Stimulated activated CD8-positive, alpha-beta memory T cell treated with anti-CD3 and anti-CD28 coated beads, Interleukin-12 subunit alpha, Interleukin-12 subunit beta, amount 100 ng/mL, for 24 hours (primary cell): ENCODE results near the gene FOLR2.
"Not testable (repeated sequence)": the region's sequence is repeated elsewhere in the genome, so short reads cannot be mapped to it uniquely, and the experiment has no call there.

Experiments used
- DNase-seq: peaks from one replicate; pipeline ENCODE4 v3.0.0-alpha.2; 2020; ENCODE audit errors: extremely low read depth

The FOLR2 gene

DNA sequence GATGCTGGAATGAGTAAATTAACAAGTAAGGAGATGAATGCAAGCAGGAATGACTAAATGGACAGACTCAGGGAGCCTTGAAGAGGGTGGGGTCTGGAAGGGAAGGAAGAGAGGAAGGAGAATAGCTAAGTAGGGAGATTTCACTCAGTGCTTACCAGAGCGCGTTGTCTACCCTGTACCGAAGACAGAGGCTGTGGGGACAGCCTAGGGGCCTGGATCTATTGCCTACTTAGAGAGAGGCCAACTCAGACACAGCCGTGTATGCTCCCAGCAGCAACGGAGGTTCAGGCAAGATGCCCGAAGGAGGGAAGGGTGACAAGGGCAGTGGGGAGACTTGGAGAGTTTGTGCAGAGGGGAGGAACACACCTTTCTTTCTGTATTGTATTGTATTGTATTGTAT is at the start of gene FOLR2:
Gene FOLR2, plus strand, starts transcription at position 157 of the 400 bp plus-strand sequence. CDS start 1,791 bp downstream, outside the sequence.
- DNase-seq: no peak

DNA sequence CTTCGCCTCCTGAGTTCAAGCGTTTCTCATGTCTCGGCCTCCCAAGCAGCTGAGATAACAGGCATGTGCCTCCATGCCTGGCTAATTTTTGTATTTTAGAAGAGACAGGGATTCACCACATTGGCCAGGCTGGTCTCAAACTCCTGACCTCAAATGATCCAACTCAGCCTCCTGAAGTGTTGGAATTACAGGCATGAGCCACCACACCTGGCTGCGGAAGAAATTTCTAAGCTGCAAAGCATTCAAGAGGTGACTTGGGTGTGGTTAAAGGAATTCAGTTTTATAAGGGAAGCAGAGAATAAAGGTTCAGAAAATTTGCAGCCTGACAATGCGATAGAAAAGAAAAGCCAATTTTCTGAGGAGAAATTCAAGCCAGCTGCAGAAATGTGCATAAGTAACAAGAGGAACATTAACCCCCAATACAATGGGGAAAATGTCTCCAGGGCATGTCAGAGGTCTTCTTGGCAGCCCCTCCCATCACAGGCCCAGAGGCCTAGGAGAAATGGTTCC is 47.5 kb upstream of the FOLR2 start:
- DNase-seq: not testable (repeated sequence)

DNA sequence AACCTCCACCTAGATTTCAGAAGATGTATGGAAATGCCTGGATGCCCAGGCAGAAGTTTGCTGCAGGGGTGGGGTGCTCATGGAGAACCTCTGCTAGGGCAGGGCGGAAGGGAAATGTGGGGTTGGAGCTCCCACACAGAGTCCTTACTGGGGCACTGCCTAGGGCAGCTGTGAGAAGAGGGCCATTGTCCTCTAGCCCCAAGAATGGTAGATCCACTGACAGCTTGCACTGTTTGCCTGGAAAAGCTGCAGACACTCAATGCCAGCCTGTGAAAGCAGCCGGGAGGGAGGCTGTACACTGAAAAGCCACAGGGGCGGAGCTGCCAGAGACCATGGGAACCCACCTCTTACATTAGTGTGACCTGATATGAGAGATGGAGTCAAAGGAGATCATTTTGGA is 46.8 kb upstream of the FOLR2 start:
- not testable (repeated sequence) for DNase-seq

DNA sequence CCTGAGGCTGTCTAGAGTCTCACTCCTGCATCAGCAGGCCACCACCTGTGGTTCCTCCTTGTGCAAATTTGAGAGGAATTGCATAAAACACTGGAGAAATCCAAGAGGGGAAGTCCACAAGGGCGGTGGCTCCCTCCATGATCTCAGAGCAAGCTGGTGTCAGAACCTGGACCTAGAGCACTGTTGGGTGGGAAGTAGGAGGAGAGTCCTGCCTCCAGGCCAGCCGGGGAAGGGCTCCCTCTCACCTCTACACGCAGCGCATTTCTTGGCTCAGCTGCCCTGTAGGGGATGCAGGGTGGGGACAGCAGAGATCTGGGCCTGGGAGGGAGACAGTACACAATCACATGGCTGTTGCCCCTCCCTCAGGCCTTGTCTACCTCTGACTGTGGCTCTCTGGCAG is 44.6 kb upstream of the FOLR2 start:
- DNase-seq: not testable (repeated sequence)

DNA sequence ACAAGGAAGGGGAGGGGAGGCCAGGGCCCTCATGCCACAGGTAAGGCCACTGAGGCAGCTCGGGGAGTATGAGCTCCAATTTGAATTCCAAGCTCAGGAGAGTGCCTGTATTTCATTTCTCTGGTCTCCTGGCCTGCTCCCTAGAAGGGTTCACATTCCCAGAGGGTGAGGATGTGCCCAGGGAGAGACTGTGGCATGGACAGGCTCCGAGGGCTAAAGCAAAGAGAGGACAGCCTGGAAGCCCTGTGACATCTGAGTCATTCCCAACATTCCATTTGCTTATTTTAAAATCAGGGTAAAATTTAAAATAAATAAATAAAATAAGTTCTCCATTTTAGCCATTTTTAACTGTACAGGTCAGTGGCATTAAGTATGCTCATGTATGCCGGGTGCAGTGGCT is 43.3 kb upstream of the FOLR2 start:
- DNase-seq: no peak

DNA sequence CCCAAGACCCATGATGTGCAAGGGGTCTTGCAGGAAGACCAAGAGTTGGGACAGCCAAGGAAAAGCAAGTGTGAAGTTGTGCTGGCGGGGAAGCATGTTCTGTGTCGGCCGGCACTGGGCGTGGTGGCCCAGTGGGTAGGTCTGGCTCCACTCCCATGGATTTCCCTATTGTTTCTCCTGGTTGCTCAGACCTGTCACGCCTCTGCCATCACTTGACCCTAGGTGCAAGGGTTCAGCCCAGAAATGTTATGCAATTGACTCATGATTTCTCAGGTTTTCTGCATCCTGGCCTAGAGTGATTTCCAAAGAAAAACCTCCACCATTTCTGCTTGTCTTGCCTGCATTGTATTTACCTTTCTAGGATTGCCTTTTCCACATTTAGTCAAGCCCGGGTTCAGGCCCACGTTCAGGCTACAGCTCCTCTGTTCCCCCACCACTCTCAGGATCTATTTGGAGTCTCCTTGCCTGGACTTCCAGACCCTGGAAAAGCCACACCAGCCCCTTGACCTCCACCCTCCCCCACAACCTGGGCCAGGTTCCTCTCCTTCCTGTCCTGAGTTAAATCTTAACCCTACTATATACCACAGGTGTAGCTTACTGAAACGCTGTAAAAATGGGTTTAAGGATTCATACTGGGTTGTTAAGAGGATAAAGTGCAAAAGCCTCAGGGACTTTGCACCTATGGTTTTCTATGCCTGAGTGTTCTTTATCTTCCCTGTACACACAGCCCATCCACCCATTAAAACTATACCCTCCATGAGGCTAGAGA is 42.1 kb upstream of the FOLR2 start:
- no peak for DNase-seq

DNA sequence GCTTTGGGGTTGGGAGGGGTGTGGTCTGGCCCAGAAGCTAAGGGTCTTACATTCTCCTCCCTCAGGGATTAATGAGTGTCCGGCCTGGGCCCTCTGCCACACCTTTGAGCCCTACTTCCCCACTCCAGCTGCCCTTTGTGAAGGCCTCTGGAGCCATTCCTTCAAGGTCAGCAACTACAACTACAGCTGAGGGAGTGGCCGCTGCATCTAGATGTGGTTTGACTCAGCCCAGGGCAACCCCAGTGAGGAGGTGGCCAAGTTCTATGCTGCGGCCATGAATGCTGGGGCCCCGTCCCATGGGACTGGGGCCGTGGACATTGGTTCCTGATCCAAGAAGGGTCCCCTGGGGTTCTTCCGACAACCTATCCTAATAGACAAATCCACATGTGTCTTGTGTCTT is 38.9 kb upstream of the FOLR2 start:
- no peak for DNase-seq

DNA sequence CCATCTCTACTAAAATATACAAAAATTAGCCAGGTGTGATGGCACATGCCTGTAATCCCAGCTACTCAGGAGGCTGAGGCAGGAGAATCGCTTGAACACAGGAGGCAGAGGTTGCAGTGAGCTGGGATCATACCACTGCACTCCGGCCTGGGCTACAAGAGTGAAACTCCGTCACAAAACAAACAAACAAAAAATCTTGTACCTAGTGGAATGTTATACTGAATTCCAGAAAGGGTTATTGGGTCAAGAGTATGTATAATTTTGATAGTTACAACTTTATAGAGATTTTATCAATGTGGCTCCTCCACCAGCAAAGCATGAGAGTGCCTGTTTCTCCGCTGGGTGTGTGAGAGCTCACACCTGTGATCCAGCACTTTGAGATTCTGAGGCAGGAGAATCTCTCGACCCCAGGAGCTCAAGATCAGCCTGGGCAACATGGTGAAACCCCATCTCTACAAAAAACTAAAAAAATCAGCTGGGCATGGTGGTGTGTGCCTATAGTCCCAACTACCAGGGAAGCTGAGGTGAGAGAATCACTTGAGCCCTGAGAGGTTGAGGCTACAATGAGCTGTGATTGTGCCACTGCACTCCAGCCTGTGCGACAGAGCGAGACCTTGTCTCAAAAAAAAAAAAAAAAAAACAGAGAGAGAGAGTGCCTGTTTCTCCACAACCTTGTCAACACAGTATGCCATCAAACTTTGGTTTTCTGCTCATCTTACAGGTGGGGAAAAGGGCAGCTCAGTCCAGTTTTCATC is 37.4 kb upstream of the FOLR2 start:
- DNase-seq: no peak

DNA sequence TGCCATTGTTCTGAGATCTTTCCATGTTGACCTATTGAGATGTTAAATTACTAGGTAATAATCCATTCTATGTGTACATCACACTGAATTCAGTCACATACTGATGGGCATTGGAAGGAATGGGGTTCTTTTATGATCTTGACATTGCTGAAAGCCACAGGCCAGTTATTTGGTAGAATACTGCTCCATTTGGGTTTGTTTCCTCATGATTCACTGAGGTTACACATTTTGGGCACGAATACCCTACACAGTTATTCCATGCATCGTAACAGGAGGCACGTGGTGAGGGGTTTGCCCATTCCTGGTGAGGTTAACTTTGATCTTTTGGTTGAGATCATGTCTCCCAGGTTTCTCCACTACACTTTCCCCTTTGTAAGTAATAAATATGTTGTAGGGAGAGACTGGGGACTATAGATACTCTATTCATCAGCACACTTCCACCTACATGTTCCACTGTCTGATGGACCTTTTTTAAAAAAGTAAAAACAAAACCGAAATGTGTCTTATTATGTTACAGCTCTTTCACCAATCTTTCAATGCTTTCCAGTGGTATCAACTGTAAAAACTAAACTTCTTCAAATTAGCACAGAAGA is 36.7 kb upstream of the FOLR2 start:
- no peak for DNase-seq

DNA sequence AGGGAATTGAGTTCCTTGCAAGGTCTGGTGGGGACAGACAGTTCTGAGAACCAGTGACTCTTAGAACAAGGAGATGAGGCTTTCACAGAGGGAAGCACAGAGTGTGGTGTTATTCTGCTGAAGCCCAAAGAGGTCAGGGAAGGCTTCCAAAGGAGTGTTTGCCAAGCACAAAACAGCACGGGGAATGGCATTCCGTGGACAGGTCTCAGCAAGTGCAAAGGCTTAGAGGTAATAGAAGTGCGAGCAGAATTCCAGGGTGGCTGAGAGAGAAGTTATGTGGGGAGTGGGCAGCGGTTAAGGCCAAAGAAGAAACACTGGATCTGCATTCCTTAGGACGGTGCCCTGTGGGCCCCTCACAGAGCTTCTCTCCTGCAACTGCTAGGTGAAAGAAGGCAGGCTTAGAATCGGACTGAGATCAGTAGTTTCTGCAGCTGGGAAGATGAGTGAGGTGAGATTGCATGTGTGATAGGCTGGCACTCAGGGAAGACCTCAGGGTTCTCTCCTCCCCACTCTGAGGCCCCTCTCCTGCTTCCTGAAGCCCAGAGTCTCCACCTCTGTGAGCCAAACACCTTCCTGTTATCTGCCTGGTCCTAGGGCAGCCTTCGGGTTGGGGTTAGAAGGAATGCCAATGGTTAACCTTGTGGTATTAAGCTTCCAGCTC is 35.6 kb upstream of the FOLR2 start:
- DNase-seq: not testable (repeated sequence)

DNA sequence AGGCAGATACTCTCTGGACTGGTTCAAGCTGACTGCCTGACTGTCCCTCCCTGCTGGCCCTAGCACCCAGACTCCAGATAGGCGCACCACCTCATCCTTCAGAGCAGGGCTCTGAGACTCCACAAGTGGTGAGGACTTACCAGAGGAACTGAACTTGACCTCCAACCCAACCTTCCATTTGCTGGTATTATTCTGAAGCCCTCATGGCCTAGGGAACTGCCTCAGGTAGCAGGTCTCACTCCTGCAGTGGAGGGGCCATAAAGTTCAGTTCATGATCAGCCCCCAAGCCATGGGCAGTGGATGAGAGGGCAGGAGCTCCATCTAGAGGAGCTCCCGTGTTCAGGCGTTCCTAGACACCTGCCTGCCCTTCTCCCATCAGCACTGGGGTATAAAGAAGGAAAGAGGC is 35.0 kb upstream of the FOLR2 start:
- not testable (repeated sequence) for DNase-seq

DNA sequence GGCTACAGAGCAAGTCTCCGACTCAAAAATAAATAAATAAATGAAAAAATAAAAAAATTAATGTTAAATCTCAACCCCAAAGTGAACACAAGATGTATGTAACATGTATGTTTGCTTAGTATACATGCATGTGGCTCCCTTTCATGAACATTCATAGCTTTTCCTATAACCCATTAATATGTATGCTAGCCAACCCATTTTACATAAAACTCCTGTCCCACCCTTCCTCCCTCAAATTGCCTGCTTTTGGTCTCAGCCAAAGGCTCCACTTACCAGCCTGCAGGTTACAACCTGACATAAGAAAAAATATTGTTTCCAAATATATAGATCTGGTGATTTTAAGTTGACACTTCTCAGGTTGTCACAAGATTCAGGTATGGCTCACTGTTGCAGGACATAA is 28.3 kb upstream of the FOLR2 start:
- no peak for DNase-seq

DNA sequence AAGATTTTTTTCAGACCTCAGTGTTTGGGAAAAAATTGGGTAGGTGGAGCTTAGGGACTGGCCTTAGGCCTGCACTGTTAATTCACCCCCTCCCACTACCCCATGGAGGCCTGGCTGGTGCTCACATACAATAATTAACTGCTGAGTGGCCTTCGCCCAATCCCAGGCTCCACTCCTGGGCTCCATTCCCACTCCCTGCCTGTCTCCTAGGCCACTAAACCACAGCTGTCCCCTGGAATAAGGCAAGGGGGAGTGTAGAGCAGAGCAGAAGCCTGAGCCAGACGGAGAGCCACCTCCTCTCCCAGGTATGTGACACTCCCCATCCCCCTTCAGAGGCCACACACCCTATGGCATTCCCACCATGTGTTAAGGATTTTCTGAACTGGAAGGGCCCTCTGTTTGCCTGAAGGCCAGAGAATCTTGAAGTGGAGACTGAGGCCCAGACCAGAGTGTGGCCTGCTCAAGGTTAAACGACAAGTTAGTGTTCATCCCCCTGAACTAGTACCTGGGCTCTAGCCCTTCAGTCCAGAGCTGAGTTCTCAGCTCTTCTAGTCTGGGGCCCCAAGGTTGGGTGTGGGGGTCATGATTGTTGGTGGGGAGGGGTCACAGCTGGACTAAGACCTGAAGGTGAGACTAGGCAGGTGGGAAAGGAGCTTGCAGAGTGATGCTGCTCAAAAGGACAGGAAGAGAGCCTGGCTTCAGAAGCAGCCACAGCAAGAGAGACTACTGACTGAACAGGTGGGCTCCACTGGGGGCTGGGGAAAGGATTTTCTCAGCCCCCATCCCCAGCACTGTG is 26.9 kb upstream of the FOLR2 start:
- no peak for DNase-seq

DNA sequence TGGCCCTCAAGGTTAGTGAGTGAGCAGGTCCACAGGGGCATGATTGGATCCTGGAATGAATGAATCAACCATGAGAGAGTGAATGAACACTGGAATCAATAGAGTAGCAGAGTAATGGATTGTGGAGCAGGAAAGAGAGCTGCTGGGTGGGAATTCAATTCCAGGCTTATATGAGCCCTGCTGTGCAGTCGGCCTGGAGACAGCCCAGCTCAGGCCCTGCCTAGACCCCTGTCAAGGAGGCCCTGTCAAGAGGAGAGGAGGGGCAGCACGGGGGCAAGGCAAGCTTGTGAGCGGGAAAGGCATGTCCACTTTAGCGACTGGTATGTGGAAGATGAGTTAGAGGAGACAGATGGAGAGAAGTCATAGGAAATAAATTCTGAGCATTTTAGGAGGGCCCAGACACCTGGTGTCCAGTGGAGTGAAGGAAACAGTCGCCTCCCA is 25.9 kb upstream of the FOLR2 start:
- no peak for DNase-seq

DNA sequence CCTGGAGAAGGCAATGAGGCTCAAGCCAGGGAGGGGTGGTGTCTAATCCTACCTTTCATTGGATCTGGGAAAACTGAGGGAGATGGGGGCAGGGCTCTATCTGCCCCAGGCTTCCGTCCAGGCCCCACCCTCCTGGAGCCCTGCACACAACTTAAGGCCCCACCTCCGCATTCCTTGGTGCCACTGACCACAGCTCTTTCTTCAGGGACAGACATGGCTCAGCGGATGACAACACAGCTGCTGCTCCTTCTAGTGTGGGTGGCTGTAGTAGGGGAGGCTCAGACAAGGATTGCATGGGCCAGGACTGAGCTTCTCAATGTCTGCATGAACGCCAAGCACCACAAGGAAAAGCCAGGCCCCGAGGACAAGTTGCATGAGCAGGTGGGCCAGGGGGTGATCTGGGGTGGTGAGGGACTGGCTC is 24.6 kb upstream of the FOLR2 start, which contains the start of gene FOLR1:
Gene FOLR1, plus strand, starts transcription at position 180 of the 421 bp plus-strand sequence. Its CDS starts 34 bp downstream, at position 214.
- DNase-seq: no peak

DNA sequence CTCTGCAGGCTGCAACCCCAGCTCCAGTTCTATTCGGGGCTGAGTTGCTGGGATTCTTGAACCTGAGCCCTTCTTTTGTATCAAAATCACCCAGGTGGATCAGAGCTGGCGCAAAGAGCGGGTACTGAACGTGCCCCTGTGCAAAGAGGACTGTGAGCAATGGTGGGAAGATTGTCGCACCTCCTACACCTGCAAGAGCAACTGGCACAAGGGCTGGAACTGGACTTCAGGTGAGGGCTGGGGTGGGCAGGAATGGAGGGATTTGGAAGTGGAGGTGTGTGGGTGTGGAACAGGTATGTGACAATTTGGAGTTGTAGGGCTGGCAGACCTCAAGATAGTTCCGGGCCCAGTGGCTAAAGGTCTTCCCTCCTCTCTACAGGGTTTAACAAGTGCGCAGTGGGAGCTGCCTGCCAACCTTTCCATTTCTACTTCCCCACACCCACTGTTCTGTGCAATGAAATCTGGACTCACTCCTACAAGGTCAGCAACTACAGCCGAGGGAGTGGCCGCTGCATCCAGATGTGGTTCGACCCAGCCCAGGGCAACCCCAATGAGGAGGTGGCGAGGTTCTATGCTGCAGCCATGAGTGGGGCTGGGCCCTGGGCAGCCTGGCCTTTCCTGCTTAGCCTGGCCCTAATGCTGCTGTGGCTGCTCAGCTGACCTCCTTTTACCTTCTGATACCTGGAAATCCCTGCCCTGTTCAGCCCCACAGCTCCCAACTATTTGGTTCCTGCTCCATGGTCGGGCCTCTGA is 20.9 kb upstream of the FOLR2 start:
- DNase-seq: no peak

DNA sequence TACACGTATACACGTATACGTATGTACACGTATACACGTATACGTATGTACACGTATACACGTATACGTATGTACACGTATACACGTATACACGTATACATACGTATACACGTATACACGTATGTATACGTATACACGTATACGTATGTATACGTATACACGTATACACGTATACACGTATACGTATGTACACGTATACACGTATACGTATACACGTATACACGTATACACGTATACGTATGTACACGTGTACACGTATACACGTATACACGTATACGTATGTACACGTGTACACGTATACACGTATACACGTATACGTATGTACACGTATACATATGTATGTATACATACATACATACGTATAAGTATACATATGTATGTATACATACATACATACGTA is 15.1 kb upstream of the FOLR2 start:
- not testable (repeated sequence) for DNase-seq

DNA sequence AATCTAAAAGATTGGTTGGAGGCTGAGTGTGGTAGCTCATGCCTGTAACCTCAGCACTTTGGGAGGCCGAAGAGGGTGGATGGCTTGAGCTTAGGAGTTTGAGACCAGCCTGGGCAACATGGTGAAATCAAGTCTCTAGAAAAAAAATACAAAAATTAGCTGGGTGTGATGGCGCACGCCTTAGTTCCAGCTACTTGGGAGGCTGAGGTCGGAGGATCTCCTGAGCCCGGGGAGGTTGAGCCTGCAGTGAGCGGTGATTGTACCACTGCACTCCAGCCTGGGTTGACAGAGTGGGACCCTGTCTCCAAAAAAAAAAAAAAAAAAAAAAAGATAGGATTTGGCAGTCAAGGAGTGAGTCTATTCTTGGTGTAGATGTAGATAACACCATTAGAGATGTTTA is 14.0 kb upstream of the FOLR2 start:
- DNase-seq: no peak

DNA sequence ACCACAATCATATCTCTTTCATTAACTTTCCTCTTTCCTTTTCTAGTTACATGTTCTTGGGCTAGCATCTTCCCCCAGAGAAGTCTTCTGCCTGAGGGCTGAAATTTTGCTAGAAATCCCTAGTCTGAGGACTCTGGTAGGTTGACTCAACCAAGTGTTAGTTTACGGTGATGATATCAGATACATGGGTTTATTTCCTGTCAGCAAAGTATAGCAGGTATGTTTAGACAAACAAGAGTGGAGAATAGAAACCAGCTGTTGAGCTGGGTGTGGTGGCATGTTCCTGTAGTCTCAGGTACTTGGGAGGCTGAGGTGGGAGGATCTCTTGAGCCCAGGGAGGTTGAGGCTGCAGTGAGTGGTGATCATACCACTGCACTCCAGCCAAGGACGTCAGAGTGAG is 13.4 kb upstream of the FOLR2 start:
- DNase-seq: no peak

DNA sequence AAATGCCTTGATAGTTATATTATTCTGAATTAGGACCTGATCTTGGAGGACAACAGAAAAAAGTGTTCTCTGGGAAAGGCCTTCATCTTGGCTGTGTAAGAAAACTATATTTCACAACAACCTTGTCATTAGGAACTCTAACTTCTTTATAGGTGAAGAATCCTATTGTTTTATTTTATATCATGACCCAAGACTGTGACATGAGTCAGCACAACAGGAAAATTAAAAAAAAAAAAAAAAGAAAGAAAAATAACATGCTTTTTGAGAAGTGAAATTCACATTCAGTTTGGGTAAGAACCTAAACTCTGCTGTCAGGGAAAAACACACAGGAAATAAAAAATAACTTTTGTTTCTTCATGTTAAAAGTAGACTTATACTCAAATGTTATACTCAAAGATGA is 11.7 kb upstream of the FOLR2 start:
- DNase-seq: no peak
